Adrenal gland (tissue), 12 donors: ENCODE results near the gene MTHFD2L. TPM values are rescaled to one million over a fixed set of nuclear protein-coding genes. Genes with fewer than 3 reads are reported as not detected.

ENCODE experiments used
- DNase-seq, 7 donors: peaks; one replicate each; pipeline ENCODE4 v3.0.0-alpha.2; 2019 to 2020
- H3K27ac ChIP-seq, 5 donors: fragments of 200-600 bp; sonication (generic) in 4 of 5; 1 replicate in 3 of 5; 2 replicates in 2 of 5; pipeline versions ENCODE4 v1.5.1 to v1.8.0; 2016 to 2020; ENCODE audit warnings: mild to moderate bottlenecking in 1 of 5
- H3K27me3 ChIP-seq: fragments of 200-600 bp; 2 replicates; pipeline ENCODE4 v1.8.0; 2021
- H3K36me3 ChIP-seq, 2 donors: fragments of 200-600 bp; replicated peaks in 1 of 2; 1 replicate in 1 of 2; 2 replicates in 1 of 2; pipeline versions ENCODE4 v1.5.1 to v1.8.0; 2018 to 2022
- H3K4me1 ChIP-seq, 2 donors: fragments of 200-600 bp; replicated peaks in 1 of 2; 1 replicate in 1 of 2; 2 replicates in 1 of 2; pipeline versions ENCODE4 v1.5.1 to v1.8.0; 2018 to 2021
- H3K4me3 ChIP-seq, 4 donors: fragments of 200-600 bp; sonication (generic) in 3 of 4; one replicate each; pipeline ENCODE4 v1.5.1; 2016 to 2018
- H3K9me3 ChIP-seq, 3 donors: fragments of 200-600 bp; sonication (generic) in 1 of 3; replicated peaks in 1 of 3; 1 replicate in 2 of 3; 2 replicates in 1 of 3; pipeline versions ENCODE4 v1.5.1 to v1.8.0; 2016 to 2021
- CTCF ChIP-seq, 6 experiments: fragments of 450-650 bp in 4 of 6; fragments of 200-600 bp in 2 of 6; sonication (generic) in 1 of 6; IDR thresholded peaks; 1 replicate in 5 of 6; 2 replicates in 1 of 6; pipeline versions ENCODE4 v1.5.1 to v1.8.0; 2016 to 2021; ENCODE audit warnings: antibody characterized with exemption in 6 of 6, mild to moderate bottlenecking in 2 of 6, moderate library complexity in 1 of 6
- POLR2A ChIP-seq, 2 donors: fragments of 450-650 bp; IDR thresholded peaks; one replicate each; pipeline ENCODE4 v1.6.1; 2017; ENCODE audit warnings: antibody characterized with exemption in 2 of 2, mild to moderate bottlenecking in 2 of 2, moderate library complexity in 1 of 2
- WGBS, 4 donors: extraction: QIAGEN DNeasy Blood & Tissue Kit in 2 of 4; methylation state at CpG; one replicate each; pipeline versions ENCODE4 v1.1.5 to v1.1.7; 2013 to 2017; 5-methylcytosine and 5-hydroxymethylcytosine counted together
- intact Hi-C, 2 donors: fragments of 100-400 bp; cut with DNase I; formaldehyde crosslinking; loops; one replicate each; pipeline versions ENCODE4 v1.14.1 to v1.15.0; 2022 to 2023
- polyA plus RNA-seq, 3 donors: library from polyadenylated mRNA; stranded (reverse); fragments of 200-250 nt in 2 of 3; fragments of 350-450 nt in 1 of 3; fragmentation: Illumina TruSeq in 1 of 3; extraction: RNeasy Lipid Tissue Mini Kit (QIAGEN cat#74804) in 1 of 3; gene quantifications; one replicate each; pipeline ENCODE4 v1.2.3, GENCODE V29; 2013 to 2014
- total RNA-seq, 9 donors: library from RNA; depleted of rRNA in 4 of 9; stranded (reverse); fragments of >200 nt in 4 of 9; fragments of 120-200 nt in 1 of 9; fragmentation: NEBNext Ultra II Directional in 1 of 9; extraction: Animal tissue kit (Norgen Biotek cat#: 25700) in 1 of 9; gene quantifications; one replicate each; pipeline versions ENCODE4 v1.1.0 to v1.2.4, GENCODE V29; 2013 to 2023
- donor health status: healthy with polysubstance abuse.
- donor health status: Bipolar disorder and iron deficiency.
- donor health status: DM: yes; HTN: yes; CAD: no.
- donor health status: DM: no; HTN: no; CAD: no.
- donor health status: DM: no; HTN: no; CAD: no.
- donor health status: DM: yes; HTN: yes; CAD: no.

MTHFD2L gene
- total and polyA plus RNA-seq, 12 donors = 9.8 to 38.2 (median 15.9) TPM

- 61 to 79% (median 73%) methylated on average over 2 of the region's 2 CpGs for WGBS, 4 donors
- intact Hi-C loops = loop anchor here in 1 of 2 donors (10.0 kb wide), 1 partner anchor 130 kb away; no protein-coding TSS in a partner anchor
Measured at GRCh38 chr4:74314944-74315343, 157.0 kb downstream of the MTHFD2L start.

GRCh38 chr4:74315376-74315775, 157.5 kb downstream of the MTHFD2L start:
- Histone ChIP-seq H3K27ac (no peak overlapping the region), H3K9me3 (no peaks in the 10 kb centered on the region), H3K4me3 (no peak overlapping the region), H3K36me3 (no peaks in the 10 kb centered on the region), H3K4me1 (no peaks in the 10 kb centered on the region), H3K27me3 (no peaks in the 10 kb centered on the region)
- TF ChIP-seq CTCF (IDR thresholded peaks at IDR 0.05) (no peak), POLR2A (IDR thresholded peaks at IDR 0.05) (no peak)
- DNase-seq = no peak
- WGBS, 4 donors = 76 to 82% (median 76%) methylated on average over 5 of the region's 5 CpGs
- intact Hi-C loops = loop anchor here in 1 of 2 donors (10.0 kb wide), 1 partner anchor 131 kb away; no protein-coding TSS in a partner anchor

More at GRCh38 chr4:74314944-74315343, 157.0 kb downstream of the MTHFD2L start:
- Histone ChIP-seq H3K36me3 (no peaks in the 10 kb centered on the region), H3K27me3 (no peaks in the 10 kb centered on the region), H3K4me3 (no peak overlapping the region), H3K9me3 (no peaks in the 10 kb centered on the region), H3K4me1 (no peaks in the 10 kb centered on the region), H3K27ac (no peak overlapping the region)
- no peak for DNase-seq
- TF ChIP-seq POLR2A (IDR thresholded peaks at IDR 0.05) (no peak), CTCF (IDR thresholded peaks at IDR 0.05) (no peak)

GRCh38 chr4:74316397-74316796, 158.5 kb downstream of the MTHFD2L start:
- H3K4me1 ChIP-seq = no peaks in the 10 kb centered on the region
- 47 to 57% (median 56%) methylated on average over 2 of the region's 2 CpGs for WGBS, 4 donors
- intact Hi-C loops = loop anchor here in 1 of 2 donors (10.0 kb wide), 1 partner anchor 132 kb away; no protein-coding TSS in a partner anchor

GRCh38 chr4:74317616-74318246, 159.8 kb downstream of the MTHFD2L start:
- intact Hi-C loops = loop anchor here in 1 of 2 donors (10.0 kb wide), 1 partner anchor 133 kb away; no protein-coding TSS in a partner anchor
- H3K27me3 ChIP-seq = no peaks in the 10 kb centered on the region
- H3K4me1 ChIP-seq = no peaks in the 10 kb centered on the region
- H3K36me3 ChIP-seq = no peaks in the 10 kb centered on the region
- H3K4me3 ChIP-seq = no peak overlapping the region
- H3K9me3 ChIP-seq = no peaks in the 10 kb centered on the region
- no peak overlapping the region for H3K27ac ChIP-seq
- TF ChIP-seq POLR2A (IDR thresholded peaks at IDR 0.05) = no peak
- TF ChIP-seq CTCF (IDR thresholded peaks at IDR 0.05) = no peak
- DNase-seq = no peak
- WGBS, 4 donors = 64 to 83% (median 67%) methylated on average over 3 of the region's 3 CpGs

More at GRCh38 chr4:74316397-74316796, 158.5 kb downstream of the MTHFD2L start:
- no peak overlapping the region for H3K27ac ChIP-seq
- TF ChIP-seq POLR2A (IDR thresholded peaks at IDR 0.05) (no peak), CTCF (IDR thresholded peaks at IDR 0.05) (no peak)
- no peaks in the 10 kb centered on the region for H3K9me3 ChIP-seq
- no peaks in the 10 kb centered on the region for H3K27me3 ChIP-seq
- H3K36me3 ChIP-seq = no peaks in the 10 kb centered on the region
- no peak overlapping the region for H3K4me3 ChIP-seq
- DNase-seq = no peak
